Calu3 (cell line): ENCODE results near the gene PTPDC1. TPM values are rescaled to one million over a fixed set of nuclear protein-coding genes. Genes with fewer than 3 reads are reported as not detected.
"Not testable (repeated sequence)": the region's sequence is repeated elsewhere in the genome, so short reads cannot be mapped to it uniquely, and the experiment has no call there.

Experiments
- BruUV-seq: library from RNA; stranded (reverse); fragments of 400-500 nt; replicated peaks from 2 replicates; lab custom pipeline; 2021; lab: Mats Ljungman, UMichigan
- CTCF ChIA-PET: fragments of 300-600 bp; sonication (Branson Sonifier 250); formaldehyde crosslinking; loops from one replicate; lab custom pipeline; 2022; ENCODE audit warnings: antibody characterized with exemption; lab: Charles Lee
- DNase-seq: peaks from one replicate; pipeline ENCODE4 v3.0.0; 2022
- H3K27ac Mint-ChIP-seq: one replicate; pipeline ENCODE4 v1.8.0; 2022; ENCODE audit warnings: mixed read lengths; ENCODE audit not compliant: unreplicated experiment
- H3K27me3 Mint-ChIP-seq: one replicate; pipeline ENCODE4 v1.8.0; 2022; ENCODE audit warnings: mixed read lengths; ENCODE audit not compliant: unreplicated experiment
- H3K36me3 Mint-ChIP-seq: one replicate; pipeline ENCODE4 v1.8.0; 2022; ENCODE audit warnings: mild to moderate bottlenecking, moderate library complexity, mixed read lengths; ENCODE audit not compliant: insufficient read depth, unreplicated experiment
- H3K4me1 Mint-ChIP-seq: one replicate; pipeline ENCODE4 v1.8.0; 2022; ENCODE audit warnings: mild to moderate bottlenecking, low read depth, mixed read lengths; ENCODE audit not compliant: unreplicated experiment
- H3K4me3 Mint-ChIP-seq: one replicate; pipeline ENCODE4 v1.8.0; 2022; ENCODE audit warnings: mild to moderate bottlenecking, low read depth, moderate library complexity, mixed read lengths; ENCODE audit not compliant: unreplicated experiment
- H3K9me3 Mint-ChIP-seq: one replicate; pipeline ENCODE4 v1.8.0; 2022; ENCODE audit warnings: low read depth, mixed read lengths; ENCODE audit not compliant: unreplicated experiment
- intact Hi-C: fragments of 100-400 bp; cut with micrococcal nuclease; formaldehyde crosslinking; loops from one replicate; pipeline ENCODE4 v1.10.0; 2022; ENCODE audit not compliant: unreplicated experiment
- total RNA-seq: library from RNA; stranded (reverse); gene quantifications from 2 replicates; pipeline ENCODE4 v1.2.3, GENCODE V29; 2022
- TF ChIP-seq, protein P1 (sequence below): fragments of 200-600 bp; IDR thresholded peaks from one replicate; pipeline ENCODE4 v1.8.0; 2022; ENCODE audit warnings: antibody characterized with exemption; ENCODE audit not compliant: unreplicated experiment

The PTPDC1 gene
- total RNA-seq, 1 experiment from 2014 or later = 8.2 TPM

DNA sequence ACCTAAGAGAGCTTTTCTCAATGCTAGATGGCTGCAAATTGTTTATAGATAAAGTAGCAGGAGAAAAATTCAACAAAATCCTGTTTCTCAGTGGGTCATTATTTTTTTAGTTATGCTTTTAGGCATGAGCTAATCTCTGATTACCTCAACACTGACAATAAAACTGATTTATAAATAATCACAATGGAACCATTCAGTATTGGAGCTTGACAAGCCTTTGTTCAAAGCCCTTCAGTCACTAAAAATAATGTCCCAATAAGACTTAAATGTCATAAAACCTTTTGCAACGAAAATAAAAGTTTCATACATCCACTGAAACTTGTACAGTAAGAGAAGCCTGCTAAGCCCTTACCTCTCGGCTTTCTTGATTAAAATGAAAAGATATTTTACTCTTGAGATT is 27.2 kb downstream of the PTPDC1 start:
- no peaks in the 10 kb centered on the region for H3K27me3 Mint-ChIP-seq

DNA sequence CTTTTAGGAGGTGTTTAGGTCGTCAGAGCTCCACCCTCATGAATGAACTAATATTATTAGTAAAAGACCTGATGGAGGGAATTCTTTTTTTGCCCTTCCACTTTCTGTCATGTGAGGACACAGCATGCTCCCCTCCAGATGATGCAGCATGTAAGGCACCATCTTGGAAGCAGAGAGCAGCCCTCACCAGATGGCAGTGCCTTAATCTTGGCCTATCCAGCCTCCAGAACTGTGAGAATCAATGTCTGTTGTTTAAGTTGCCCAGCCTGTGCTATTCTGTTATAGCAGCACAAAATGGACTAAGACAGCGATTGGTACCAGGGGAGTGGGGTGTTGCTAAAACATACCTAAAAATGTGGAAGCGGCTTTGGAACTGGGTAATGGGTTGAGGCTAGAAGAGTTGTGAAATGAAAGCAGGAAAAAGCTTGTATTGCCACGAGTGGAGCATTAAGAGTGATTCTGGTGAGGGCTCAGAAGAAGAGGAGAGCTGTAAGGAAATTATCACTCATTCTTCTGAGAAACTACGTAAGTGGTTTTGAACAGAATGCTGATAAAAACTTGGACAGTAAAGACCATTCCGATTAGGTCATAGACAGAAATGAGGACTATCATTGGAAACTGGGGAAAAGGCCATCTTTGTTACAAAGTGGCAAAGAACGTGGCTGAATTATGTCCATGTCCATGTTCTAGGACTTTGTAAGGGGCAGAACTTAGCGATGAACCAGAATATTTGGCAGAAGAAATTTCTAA is 28.6 kb downstream of the PTPDC1 start:
- H3K27me3 Mint-ChIP-seq = no peaks in the 10 kb centered on the region
- H3K27ac Mint-ChIP-seq = no peak overlapping the region
- H3K36me3 Mint-ChIP-seq = no peaks in the 10 kb centered on the region
- no peak for DNase-seq
- BruUV-seq = no TSS peak
- CTCF ChIA-PET = no interaction called here
- no peaks in the 10 kb centered on the region for H3K9me3 Mint-ChIP-seq
- intact Hi-C loops = no loop called here
- H3K4me3 Mint-ChIP-seq = no peak overlapping the region
- TF ChIP-seq, protein P1, sequence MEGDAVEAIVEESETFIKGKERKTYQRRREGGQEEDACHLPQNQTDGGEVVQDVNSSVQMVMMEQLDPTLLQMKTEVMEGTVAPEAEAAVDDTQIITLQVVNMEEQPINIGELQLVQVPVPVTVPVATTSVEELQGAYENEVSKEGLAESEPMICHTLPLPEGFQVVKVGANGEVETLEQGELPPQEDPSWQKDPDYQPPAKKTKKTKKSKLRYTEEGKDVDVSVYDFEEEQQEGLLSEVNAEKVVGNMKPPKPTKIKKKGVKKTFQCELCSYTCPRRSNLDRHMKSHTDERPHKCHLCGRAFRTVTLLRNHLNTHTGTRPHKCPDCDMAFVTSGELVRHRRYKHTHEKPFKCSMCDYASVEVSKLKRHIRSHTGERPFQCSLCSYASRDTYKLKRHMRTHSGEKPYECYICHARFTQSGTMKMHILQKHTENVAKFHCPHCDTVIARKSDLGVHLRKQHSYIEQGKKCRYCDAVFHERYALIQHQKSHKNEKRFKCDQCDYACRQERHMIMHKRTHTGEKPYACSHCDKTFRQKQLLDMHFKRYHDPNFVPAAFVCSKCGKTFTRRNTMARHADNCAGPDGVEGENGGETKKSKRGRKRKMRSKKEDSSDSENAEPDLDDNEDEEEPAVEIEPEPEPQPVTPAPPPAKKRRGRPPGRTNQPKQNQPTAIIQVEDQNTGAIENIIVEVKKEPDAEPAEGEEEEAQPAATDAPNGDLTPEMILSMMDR = no peak
- H3K4me1 Mint-ChIP-seq = no peaks in the 10 kb centered on the region

More for the DNA sequence above, 27.2 kb downstream of the PTPDC1 start:
- no peak for DNase-seq
- no peak overlapping the region for H3K4me3 Mint-ChIP-seq
- H3K4me1 Mint-ChIP-seq = no peaks in the 10 kb centered on the region
- no peaks in the 10 kb centered on the region for H3K9me3 Mint-ChIP-seq
- CTCF ChIA-PET = no interaction called here
- H3K27ac Mint-ChIP-seq = no peak overlapping the region
- H3K36me3 Mint-ChIP-seq = no peaks in the 10 kb centered on the region
- TF ChIP-seq, protein P1 = no peak
- BruUV-seq = no TSS peak
- intact Hi-C loops = no loop called here

DNA sequence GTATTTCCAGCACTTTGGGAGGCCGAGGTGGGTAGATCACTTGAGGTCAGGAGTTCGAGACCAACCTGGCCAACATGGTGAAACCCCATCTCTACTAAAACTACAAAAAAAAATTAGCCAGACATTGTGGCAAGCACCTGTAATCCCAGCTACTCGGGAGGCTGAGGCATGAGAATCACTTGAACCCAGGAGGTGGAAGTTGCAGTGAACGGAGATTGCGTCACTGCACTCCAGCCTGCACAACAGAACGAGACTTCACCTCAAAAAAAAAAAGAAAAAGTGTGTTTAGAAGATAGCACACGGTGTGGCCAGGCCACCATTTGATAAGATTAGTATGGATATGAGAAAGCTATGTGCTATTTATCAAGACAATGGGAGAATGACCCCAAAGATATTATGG is 35.8 kb downstream of the PTPDC1 start:
- H3K4me3 Mint-ChIP-seq, H3K27ac Mint-ChIP-seq, BruUV-seq, intact Hi-C loops, H3K9me3 Mint-ChIP-seq, CTCF ChIA-PET, H3K4me1 Mint-ChIP-seq, DNase-seq, H3K27me3 Mint-ChIP-seq, H3K36me3 Mint-ChIP-seq: not testable (repeated sequence)

DNA sequence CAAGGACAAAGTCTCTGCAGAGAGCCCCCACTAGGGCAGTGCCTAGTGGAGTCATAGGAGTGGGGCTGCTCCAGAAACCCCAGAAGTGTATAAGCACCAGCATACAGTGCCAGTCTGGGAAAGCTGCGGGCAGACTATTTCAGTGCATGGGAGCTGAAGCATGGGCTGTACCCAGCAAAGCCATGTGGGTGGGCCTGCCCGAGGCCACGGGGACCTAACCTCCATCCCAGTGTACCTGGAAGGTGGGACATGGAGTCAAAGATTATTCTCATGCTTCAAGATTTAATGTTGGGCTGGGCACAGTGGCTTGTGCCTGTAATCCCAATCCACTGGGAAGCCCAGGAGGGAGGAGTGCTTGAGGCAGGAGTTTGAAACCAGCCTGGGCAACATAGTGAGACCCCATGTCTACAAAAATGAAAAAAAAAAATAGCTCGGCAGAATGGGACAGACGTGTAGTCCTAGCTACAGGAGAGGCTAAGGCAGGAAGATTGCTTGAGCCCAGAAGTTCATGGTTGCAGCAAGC is 36.7 kb downstream of the PTPDC1 start:
- no peaks in the 10 kb centered on the region for H3K36me3 Mint-ChIP-seq
- no peak overlapping the region for H3K27ac Mint-ChIP-seq
- H3K4me3 Mint-ChIP-seq = no peak overlapping the region
- no peaks in the 10 kb centered on the region for H3K27me3 Mint-ChIP-seq
- BruUV-seq = no TSS peak
- CTCF ChIA-PET = no interaction called here
- no peaks in the 10 kb centered on the region for H3K4me1 Mint-ChIP-seq
- no peak for DNase-seq
- H3K9me3 Mint-ChIP-seq = peaks cover 3% of the 10 kb centered on the region
- intact Hi-C loops = no loop called here
- TF ChIP-seq, protein P1 = no peak

DNA sequence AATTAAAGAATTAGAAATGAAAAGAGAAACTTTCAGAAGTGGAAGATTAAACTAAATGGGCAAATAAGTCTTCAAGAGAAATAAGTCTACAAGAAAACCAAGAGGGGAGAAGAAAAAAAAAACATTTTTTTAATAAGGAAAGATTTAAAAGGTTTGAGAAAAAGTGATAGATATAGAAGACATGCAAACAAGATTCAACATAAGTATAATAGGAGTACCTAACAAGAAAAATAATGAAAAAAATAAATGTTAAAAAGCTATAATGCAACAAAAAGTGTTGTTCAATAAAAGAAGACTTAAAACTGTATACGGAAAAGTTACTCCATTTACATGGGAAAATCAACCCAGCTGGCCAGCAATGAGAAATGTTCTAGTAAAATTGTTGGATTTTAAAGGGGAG is 42.6 kb downstream of the PTPDC1 start:
- DNase-seq = no peak
- no TSS peak for BruUV-seq
- H3K4me1 Mint-ChIP-seq = no peaks in the 10 kb centered on the region
- H3K4me3 Mint-ChIP-seq = no peak overlapping the region
- peaks cover 8% of the 10 kb centered on the region for H3K9me3 Mint-ChIP-seq
- intact Hi-C loops = no loop called here
- no peak overlapping the region for H3K27ac Mint-ChIP-seq
- CTCF ChIA-PET = interaction anchor here (0.7 kb wide), 1 partner anchor 38 kb away, joined by 4 read pairs; no protein-coding TSS in a partner anchor
- no peaks in the 10 kb centered on the region for H3K36me3 Mint-ChIP-seq
- no peaks in the 10 kb centered on the region for H3K27me3 Mint-ChIP-seq
- TF ChIP-seq, protein P1 = no peak
